NT2/D1 (cell line): ENCODE data around the gene FRMD4A.

Source experiments
- SUZ12 ChIP-seq: IDR thresholded peaks from 2 replicates; pipeline ENCODE4 v1.6.1; 2011; ENCODE audit not compliant: insufficient read length, insufficient read depth; ENCODE audit errors: extremely low read depth
- YY1 ChIP-seq: IDR thresholded peaks from 2 replicates; pipeline ENCODE4 v1.6.1; 2011; ENCODE audit not compliant: insufficient read length, insufficient read depth

- TF ChIP-seq SUZ12 (no peak), YY1 (no peak)
These were observed 31.4 kb upstream of the FRMD4A start for GRCh38 chr10:14362104-14362503.
